Right lobe of liver (tissue), 6 donors: ENCODE results near the gene PLPP2. TPM values are rescaled to one million over a fixed set of nuclear protein-coding genes. Genes with fewer than 3 reads are reported as not detected.
"Not testable (repeated sequence)": the region's sequence is repeated elsewhere in the genome, so short reads cannot be mapped to it uniquely, and the experiment has no call there.

Experiments
- ATAC-seq, 4 donors: fragments of 200-7000 bp; cut with Tn5 transposase; one replicate each; pipeline ENCODE4 v1.9.1; 2020; ENCODE audit warnings: mild to moderate bottlenecking in 4 of 4, moderate library complexity in 4 of 4
- DNase-seq, 3 donors: peaks; one replicate each; pipeline ENCODE4 v3.0.0-alpha.2; 2020
- H3K27ac ChIP-seq, 3 donors: fragments of 200-600 bp; one replicate each; pipeline ENCODE4 v1.8.0; 2022
- H3K27me3 ChIP-seq, 2 donors: fragments of 200-600 bp; one replicate each; pipeline ENCODE4 v1.8.0; 2022
- H3K36me3 ChIP-seq, 4 donors: fragments of 200-600 bp; sonication (generic) in 1 of 4; one replicate each; pipeline versions ENCODE4 v1.5.1 to v1.8.0; 2017 to 2022; ENCODE audit warnings: control low read depth in 1 of 4
- H3K4me1 ChIP-seq, 4 donors: fragments of 200-600 bp; sonication (generic) in 1 of 4; one replicate each; pipeline versions ENCODE4 v1.5.1 to v1.8.0; 2017 to 2022; ENCODE audit warnings: control low read depth in 1 of 4
- H3K4me3 ChIP-seq, 3 donors: fragments of 200-600 bp; one replicate each; pipeline ENCODE4 v1.8.0; 2022
- H3K9me3 ChIP-seq, 4 donors: fragments of 200-600 bp; sonication (generic) in 1 of 4; one replicate each; pipeline versions ENCODE4 v1.5.1 to v1.8.0; 2017 to 2022; ENCODE audit warnings: control low read depth in 1 of 4
- CTCF ChIP-seq, 4 donors: fragments of 200-600 bp in 3 of 4; fragments of 450-650 bp in 1 of 4; IDR thresholded peaks; one replicate each; pipeline versions ENCODE4 v1.5.1 to v1.8.0; 2016 to 2022; ENCODE audit warnings: antibody characterized with exemption in 4 of 4, mild to moderate bottlenecking in 2 of 4
- POLR2A ChIP-seq: fragments of 450-650 bp; IDR thresholded peaks from one replicate; pipeline ENCODE4 v1.6.1; 2017; ENCODE audit warnings: antibody characterized with exemption, mild to moderate bottlenecking
- WGBS: methylation state at CpG from one replicate; pipeline ENCODE4 v1.1.6; 2018; ENCODE audit warnings: low coverage, low lambda C conversion rate; ENCODE audit not compliant: insufficient coverage; ENCODE audit errors: missing lambda C conversion rate; 5-methylcytosine and 5-hydroxymethylcytosine counted together
- intact Hi-C, 2 donors: fragments of 100-400 bp; cut with DNase I; formaldehyde crosslinking; loops; one replicate each; pipeline versions ENCODE4 v1.11.2 to v1.14.1; 2022
- total RNA-seq, 6 experiments: library from RNA; depleted of rRNA in 2 of 6; stranded (reverse); fragments of >200 nt in 2 of 6; fragmentation: NEBNext Ultra II Directional in 3 of 6; extraction: Animal tissue kit (Norgen Biotek cat#: 25700) in 3 of 6; gene quantifications; one replicate each; pipeline versions ENCODE4 v1.1.0 to v1.2.4, GENCODE V29; 2016 to 2023
- donor health status: DM: no; HTN: yes; CAD: no.
- donor health status: DM: no; HTN: no; CAD: no.
- donor health status: DM: no; HTN: no; CAD: no.
- donor health status: DM: no; HTN: yes; CAD: no.
- donor health status: DM: no; HTN: yes; CAD: no.

Gene PLPP2
- total RNA-seq, 6 experiments from 2014 or later = 0.83 to 2.7 (median 1.8) TPM

DNA sequence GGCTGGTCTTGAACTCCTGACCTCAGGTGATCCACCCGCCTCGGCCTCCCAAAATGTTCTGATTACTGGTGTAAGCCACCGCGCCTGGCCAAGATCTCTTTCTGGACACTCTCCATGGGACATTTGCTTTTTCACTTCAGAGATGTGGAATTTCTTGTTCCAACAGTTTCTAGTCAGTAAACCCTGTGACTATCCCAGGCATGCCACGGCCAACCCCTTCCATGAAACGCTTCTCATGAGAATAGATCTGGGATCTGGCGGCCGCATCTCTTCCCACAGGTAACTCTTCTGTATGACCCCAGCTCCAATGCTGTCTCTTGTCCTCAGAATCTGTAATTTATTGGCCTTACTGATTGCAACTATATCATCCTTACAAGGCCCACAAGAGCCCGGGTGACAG, 16.2 kb downstream of the PLPP2 start:
- H3K27me3 ChIP-seq = no peaks in the 10 kb centered on the region
- ATAC-seq = no peak
- 80% methylated on average over 9 of the region's 9 CpGs for WGBS
- no peaks in the 10 kb centered on the region for H3K36me3 ChIP-seq
- no peaks in the 10 kb centered on the region for H3K4me1 ChIP-seq
- DNase-seq = no peak
- no peak overlapping the region for H3K27ac ChIP-seq
- H3K9me3 ChIP-seq = no peaks in the 10 kb centered on the region
- intact Hi-C loops = no loop called here
- no peak overlapping the region for H3K4me3 ChIP-seq
- TF ChIP-seq CTCF (IDR thresholded peaks at IDR 0.05) (no peak), POLR2A (no peak)

- no peak overlapping the region for H3K4me3 ChIP-seq
- H3K9me3 ChIP-seq = no peaks in the 10 kb centered on the region
- no peaks in the 10 kb centered on the region for H3K4me1 ChIP-seq
- 50% methylated on average over 3 of the region's 6 CpGs for WGBS
- intact Hi-C loops = no loop called here
- H3K27me3 ChIP-seq = no peaks in the 10 kb centered on the region
- H3K27ac ChIP-seq = no peak overlapping the region
- no peaks in the 10 kb centered on the region for H3K36me3 ChIP-seq
- TF ChIP-seq POLR2A (no peak), CTCF (IDR thresholded peaks at IDR 0.05) (no peak)
- DNase-seq (no peak), ATAC-seq (no peak)
Measured at GRCh38 chr19:273393-273792, 17.8 kb downstream of the PLPP2 start.

- ATAC-seq = no peak
- WGBS = 51% methylated on average over 6 of the region's 6 CpGs
- Histone ChIP-seq H3K4me1 (peaks cover 0 to 4% (median 0%) of the 10 kb centered on the region in 4 donors), H3K27ac (no peak overlapping the region), H3K9me3 (no peaks in the 10 kb centered on the region), H3K4me3 (no peak overlapping the region), H3K27me3 (no peaks in the 10 kb centered on the region), H3K36me3 (no peaks in the 10 kb centered on the region)
- TF ChIP-seq POLR2A (no peak), CTCF (IDR thresholded peaks at IDR 0.05) (no peak)
- intact Hi-C loops = no loop called here
- no peak for DNase-seq
Measured at GRCh38 chr19:271856-272255, 19.3 kb downstream of the PLPP2 start.

- 53% methylated on average over 10 of the region's 12 CpGs for WGBS
- ATAC-seq, intact Hi-C loops: not testable (repeated sequence)
Measured at GRCh38 chr19:270766-271318, 20.4 kb downstream of the PLPP2 start.

GRCh38 chr19:269241-269640, 22.0 kb downstream of the PLPP2 start:
- intact Hi-C loops = no loop called here
- no peak for DNase-seq
- no peaks in the 10 kb centered on the region for H3K27me3 ChIP-seq

More at GRCh38 chr19:270766-271318, 20.4 kb downstream of the PLPP2 start:
- not testable (repeated sequence) for H3K9me3 ChIP-seq, H3K36me3 ChIP-seq, DNase-seq, H3K4me1 ChIP-seq, H3K4me3 ChIP-seq, H3K27ac ChIP-seq, H3K27me3 ChIP-seq

More at GRCh38 chr19:269241-269640, 22.0 kb downstream of the PLPP2 start:
- Histone ChIP-seq H3K9me3 (no peaks in the 10 kb centered on the region), H3K4me1 (peaks cover 0 to 4% (median 0%) of the 10 kb centered on the region in 4 donors), H3K4me3 (no peak overlapping the region), H3K27ac (no peak overlapping the region), H3K36me3 (no peaks in the 10 kb centered on the region)
- TF ChIP-seq POLR2A (no peak), CTCF (IDR thresholded peaks at IDR 0.05) (no peak)
- ATAC-seq = no peak
